ENCODE data around the gene ASF1B. TPM values are rescaled to one million over a fixed set of nuclear protein-coding genes. Genes with fewer than 3 reads are reported as not detected.

ASF1B gene
- total RNA-seq, 2 donors from 2014 or later, result 37.8 to 47.8 TPM

DNA sequence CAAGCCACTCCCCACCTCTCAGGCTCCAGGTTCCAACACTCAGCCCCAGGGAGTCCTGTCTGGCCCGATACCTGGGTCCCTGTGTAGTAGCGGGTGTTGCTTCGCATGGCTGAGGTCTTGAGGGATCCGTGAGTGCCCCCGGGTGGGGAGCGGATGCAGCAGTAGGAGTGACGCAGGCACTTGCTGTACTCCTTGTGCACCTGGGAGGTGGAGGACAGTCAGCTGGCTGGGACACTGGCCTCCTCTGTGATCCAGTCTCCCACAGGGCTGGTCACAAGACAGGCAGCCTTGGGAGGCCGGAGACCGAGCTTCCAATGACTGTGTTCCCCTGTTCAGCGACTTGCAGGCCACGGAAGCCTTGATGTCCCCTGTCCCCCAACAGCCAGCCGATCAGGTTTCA lies 16.3 kb upstream of the ASF1B start:
- peaks cover 19% of the 10 kb centered on the region for H3K36me3 ChIP-seq (ENCODE audit: control insufficient read depth, insufficient read depth, low read length)
- no peak overlapping the region for H3K27ac Mint-ChIP-seq
- H3K4me1 ChIP-seq (ENCODE audit: control insufficient read depth, insufficient read depth, low read length), result peaks cover 4% of the 10 kb centered on the region
- H3K9me3 Mint-ChIP-seq, result no peaks in the 10 kb centered on the region
- DNase-seq, result no peak
- no peak overlapping the region for H3K27ac ChIP-seq (ENCODE audit: low read depth, low read length)
- H3K9ac ChIP-seq (ENCODE audit: extremely low read depth, low read length, poor library complexity, severe bottlenecking), result no peak overlapping the region
- H3K4me3 ChIP-seq (ENCODE audit: low read length), result no peak overlapping the region
- no peaks in the 10 kb centered on the region for H3K27me3 ChIP-seq (ENCODE audit: control insufficient read depth, insufficient read depth, low read length, poor library complexity, severe bottlenecking)
- no peaks in the 10 kb centered on the region for H3K27me3 Mint-ChIP-seq (ENCODE audit: insufficient read depth)
- H3K9me3 ChIP-seq (ENCODE audit: control insufficient read depth, low read length), result no peaks in the 10 kb centered on the region
- peaks cover 4% of the 10 kb centered on the region for H3K4me1 Mint-ChIP-seq
- no peak for TF ChIP-seq CTCF (conservative IDR thresholded peaks at IDR 0.05)
- peaks cover 34% of the 10 kb centered on the region for H3K36me3 Mint-ChIP-seq (ENCODE audit: low read depth)
- H3K4me3 Mint-ChIP-seq, result no peak overlapping the region
- WGBS, 2 experiments (ENCODE audit: insufficient coverage in 1 of 2, insufficient read length in 1 of 2), result 93 to 94% methylated on average over 5 to 12 of the region's 12 CpGs

DNA sequence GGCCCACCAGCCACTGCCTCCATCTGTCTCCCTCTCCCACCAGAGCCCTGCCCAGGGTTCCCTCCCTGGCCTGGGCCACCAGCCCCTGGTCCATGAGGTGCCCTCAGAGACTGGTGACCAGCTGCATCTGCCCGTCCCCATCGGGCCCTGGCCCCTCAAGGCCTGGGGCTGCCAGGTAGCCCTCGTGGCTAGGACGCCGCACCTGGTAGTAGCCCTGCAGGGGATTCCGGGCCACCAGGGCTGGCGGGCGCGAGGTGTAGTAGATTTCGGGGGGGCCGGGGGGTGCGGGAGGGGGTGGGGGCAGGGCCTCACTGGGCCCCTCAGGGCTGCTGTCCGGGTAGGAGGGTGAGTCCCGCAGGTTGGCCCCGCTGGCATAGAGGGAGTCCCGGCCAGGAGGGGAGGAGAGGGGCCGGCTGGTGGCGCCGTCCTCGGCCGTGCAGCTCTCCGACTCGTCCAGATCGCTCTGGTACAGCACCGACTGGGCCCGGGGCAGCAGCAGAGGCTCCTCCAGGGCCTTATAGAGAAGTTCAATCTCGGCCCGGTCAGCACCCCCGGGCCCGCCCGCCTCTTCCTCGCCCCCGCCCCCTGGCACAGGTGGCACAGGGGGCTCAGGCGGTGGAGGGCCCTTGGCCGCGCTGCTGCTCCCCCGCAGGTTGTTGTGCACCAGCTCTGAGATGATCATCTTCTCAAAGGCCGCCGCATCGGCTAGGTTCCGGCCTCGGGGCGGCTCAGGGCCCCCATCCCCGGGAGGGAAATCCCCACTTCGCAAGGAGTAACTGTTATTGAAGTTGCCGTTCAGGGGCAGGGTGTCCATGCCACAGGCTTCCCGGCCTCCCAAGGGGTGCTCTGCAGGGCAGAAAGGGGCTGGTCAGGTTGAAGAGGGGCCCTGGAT lies 14.6 kb upstream of the ASF1B start:
- Mint-ChIP-seq H3K4me3 (no peak overlapping the region), H3K27me3 (ENCODE audit: insufficient read depth) (no peaks in the 10 kb centered on the region), H3K36me3 (ENCODE audit: low read depth) (peaks cover 25% of the 10 kb centered on the region), H3K9me3 (no peaks in the 10 kb centered on the region), H3K27ac (no peak overlapping the region), H3K4me1 (peaks cover 4% of the 10 kb centered on the region)
- no peak for TF ChIP-seq CTCF (conservative IDR thresholded peaks at IDR 0.05)
- 94 to 97% methylated on average over 28 to 47 of the region's 47 CpGs for WGBS, 2 experiments (ENCODE audit: insufficient coverage in 1 of 2, insufficient read length in 1 of 2)
- Histone ChIP-seq H3K9me3 (ENCODE audit: control insufficient read depth, low read length) (no peaks in the 10 kb centered on the region), H3K4me1 (ENCODE audit: control insufficient read depth, insufficient read depth, low read length) (peaks cover under 1% of the 10 kb centered on the region), H3K27me3 (ENCODE audit: control insufficient read depth, insufficient read depth, low read length, poor library complexity, severe bottlenecking) (no peaks in the 10 kb centered on the region), H3K4me3 (ENCODE audit: low read length) (no peak overlapping the region), H3K36me3 (ENCODE audit: control insufficient read depth, insufficient read depth, low read length) (peaks cover 19% of the 10 kb centered on the region), H3K27ac (ENCODE audit: low read depth, low read length) (no peak overlapping the region), H3K9ac (ENCODE audit: extremely low read depth, low read length, poor library complexity, severe bottlenecking) (no peak overlapping the region)
- DNase-seq, result no peak

- Histone ChIP-seq H3K4me1 (ENCODE audit: control insufficient read depth, insufficient read depth, low read length) (no peaks in the 10 kb centered on the region), H3K9me3 (ENCODE audit: control insufficient read depth, low read length) (no peaks in the 10 kb centered on the region), H3K36me3 (ENCODE audit: control insufficient read depth, insufficient read depth, low read length) (peaks cover 15% of the 10 kb centered on the region), H3K27ac (ENCODE audit: low read depth, low read length) (peak overlapping the region; percentile 38), H3K27me3 (ENCODE audit: control insufficient read depth, insufficient read depth, low read length, poor library complexity, severe bottlenecking) (no peaks in the 10 kb centered on the region), H3K9ac (ENCODE audit: extremely low read depth, low read length, poor library complexity, severe bottlenecking) (no peak overlapping the region), H3K4me3 (ENCODE audit: low read length) (no peak overlapping the region)
- no peak overlapping the region for H3K27ac Mint-ChIP-seq
- 67 to 89% methylated on average over 3 to 10 of the region's 10 CpGs for WGBS, 2 experiments (ENCODE audit: insufficient coverage in 1 of 2, insufficient read length in 1 of 2)
- H3K9me3 Mint-ChIP-seq, result no peaks in the 10 kb centered on the region
- no peak overlapping the region for H3K4me3 Mint-ChIP-seq
- no peak for TF ChIP-seq CTCF (conservative IDR thresholded peaks at IDR 0.05)
- H3K36me3 Mint-ChIP-seq (ENCODE audit: low read depth), result peaks cover 24% of the 10 kb centered on the region
- no peaks in the 10 kb centered on the region for H3K27me3 Mint-ChIP-seq (ENCODE audit: insufficient read depth)
- no peak for DNase-seq
- peaks cover 2% of the 10 kb centered on the region for H3K4me1 Mint-ChIP-seq
Observed at GRCh38 chr19:14150041-14150769, 13.8 kb upstream of the ASF1B start.
